B cell (primary cell): Measurements from ENCODE around the gene PTPRN2.

Experiments used
- CTCF ChIP-seq: fragments of 200-600 bp; IDR thresholded peaks from one replicate; pipeline ENCODE4 v1.8.0; 2022; ENCODE audit warnings: antibody characterized with exemption, mild to moderate bottlenecking
- EZH2 ChIP-seq: IDR thresholded peaks from 2 replicates; pipeline ENCODE4 v1.6.1; 2012; ENCODE audit warnings: borderline replicate concordance, low read depth, mild to moderate bottlenecking, moderate library complexity, low read length; ENCODE audit not compliant: insufficient read depth, poor library complexity, severe bottlenecking

GRCh38 chr7:157619753-157620525 is 967.7 kb downstream of the PTPRN2 start:
- TF ChIP-seq CTCF = no peak
- no peak for TF ChIP-seq EZH2
